Mesendoderm (in vitro differentiated cells): Measurements from ENCODE around the gene CARNS1.
"Not testable (repeated sequence)": the region's sequence is repeated elsewhere in the genome, so short reads cannot be mapped to it uniquely, and the experiment has no call there.

ENCODE experiments used
- DNase-seq: peaks from one replicate; pipeline ENCODE4 v3.0.0; 2013
- H2AK5ac ChIP-seq: 2 replicates; pipeline ENCODE4 v1.6.1; 2013; ENCODE audit warnings: low read length, inconsistent platforms
- H2BK120ac ChIP-seq: 2 replicates; pipeline ENCODE4 v1.6.1; 2013; ENCODE audit warnings: low read depth, mild to moderate bottlenecking, low read length, moderate library complexity, mixed read lengths
- H2BK15ac ChIP-seq: replicated peaks from 2 replicates; pipeline ENCODE4 v1.6.1; 2013; ENCODE audit warnings: low read depth, mild to moderate bottlenecking, moderate library complexity
- H2BK5ac ChIP-seq: 2 replicates; pipeline ENCODE4 v1.6.1; 2013; ENCODE audit warnings: low read length, inconsistent platforms
- H3K18ac ChIP-seq: 2 replicates; pipeline ENCODE4 v1.6.1; 2013; ENCODE audit warnings: mild to moderate bottlenecking, low read length, mixed read lengths
- H3K23ac ChIP-seq: one replicate; pipeline ENCODE4 v1.6.1; 2013; ENCODE audit warnings: low read length
- H3K27ac ChIP-seq: 2 replicates; pipeline ENCODE4 v1.5.1; 2013; ENCODE audit warnings: low read depth, mild to moderate bottlenecking, inconsistent platforms, low read length, moderate library complexity
- H3K27me3 ChIP-seq: 2 replicates; pipeline ENCODE4 v1.6.1; 2013; ENCODE audit warnings: low read length, control low read depth, mild to moderate bottlenecking, inconsistent platforms; ENCODE audit not compliant: insufficient read depth, poor library complexity
- H3K36me3 ChIP-seq: 2 replicates; pipeline ENCODE4 v1.6.1; 2013; ENCODE audit warnings: low read length, inconsistent platforms; ENCODE audit not compliant: control insufficient read depth, insufficient read depth
- H3K4ac ChIP-seq: one replicate; pipeline ENCODE4 v1.6.1; 2013; ENCODE audit warnings: low read depth, mild to moderate bottlenecking, low read length, moderate library complexity
- H3K4me1 ChIP-seq: 2 replicates; pipeline ENCODE4 v1.6.1; 2013; ENCODE audit warnings: low read depth, low read length, inconsistent platforms; ENCODE audit not compliant: control insufficient read depth
- H3K4me2 ChIP-seq: 2 replicates; pipeline ENCODE4 v1.6.1; 2013; ENCODE audit warnings: low read length
- H3K4me3 ChIP-seq: 2 replicates; pipeline ENCODE4 v1.5.1; 2013; ENCODE audit warnings: mild to moderate bottlenecking, low read length
- H3K56ac ChIP-seq: one replicate; pipeline ENCODE4 v1.6.1; 2013; ENCODE audit warnings: low read length
- H3K79me1 ChIP-seq: 2 replicates; pipeline ENCODE4 v1.6.1; 2013; ENCODE audit warnings: low read length, inconsistent platforms
- H3K79me2 ChIP-seq: 2 replicates; pipeline ENCODE4 v1.6.1; 2013; ENCODE audit warnings: mild to moderate bottlenecking, low read length; ENCODE audit not compliant: control insufficient read depth, insufficient read depth
- H3K9ac ChIP-seq: 2 replicates; pipeline ENCODE4 v1.6.1; 2013; ENCODE audit warnings: low read length, inconsistent platforms
- H4K5ac ChIP-seq: one replicate; pipeline ENCODE4 v1.6.1; 2013; ENCODE audit warnings: low read length
- H4K8ac ChIP-seq: one replicate; pipeline ENCODE4 v1.6.1; 2013; ENCODE audit warnings: low read depth, mild to moderate bottlenecking, control low read depth, low read length, moderate library complexity
- WGBS: extraction: QIAGEN DNeasy Blood & Tissue Kit; methylation state at CpG from one replicate; pipeline ENCODE4 v1.1.7; 2013; ENCODE audit warnings: low lambda C conversion rate, missing lambda C conversion rate; ENCODE audit not compliant: insufficient coverage; ENCODE audit errors: extremely low coverage; 5-methylcytosine and 5-hydroxymethylcytosine counted together

Gene CARNS1

DNA sequence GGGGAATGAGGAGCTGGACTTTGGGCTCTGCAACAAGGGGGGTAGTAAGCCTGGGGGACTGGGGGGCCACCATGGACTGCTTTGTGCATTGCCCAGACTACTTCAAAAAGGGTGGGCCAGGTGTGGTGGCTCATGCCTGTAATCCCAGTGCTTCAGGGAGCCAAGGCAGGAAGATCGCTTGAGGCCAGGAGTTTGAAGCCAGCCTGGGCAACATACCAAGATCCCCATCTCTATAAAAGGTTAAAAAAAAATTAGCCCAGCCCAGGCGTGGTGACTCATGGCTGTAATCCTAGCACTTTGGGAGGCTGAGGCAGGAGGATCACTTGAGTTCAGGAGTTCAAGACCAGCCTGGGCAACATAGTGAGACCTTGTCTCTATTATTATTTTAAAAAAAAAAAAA is 50.1 kb downstream of the CARNS1 start:
- not testable (repeated sequence) for H4K8ac ChIP-seq, H3K79me2 ChIP-seq, H3K79me1 ChIP-seq, H2BK120ac ChIP-seq, H3K36me3 ChIP-seq, H3K4me1 ChIP-seq, H3K27ac ChIP-seq, H3K4ac ChIP-seq, H3K18ac ChIP-seq, H2BK15ac ChIP-seq, DNase-seq, H2AK5ac ChIP-seq, H3K4me3 ChIP-seq, H2BK5ac ChIP-seq, H3K23ac ChIP-seq, H4K5ac ChIP-seq, H3K27me3 ChIP-seq
- Histone ChIP-seq H3K56ac (peak overlapping the region; percentile 99), H3K9ac (peak overlapping the region; percentile 91), H3K4me2 (peak overlapping the region; percentile 91)
- no CpG with 5 or more reads among the region's 2 CpGs for WGBS

DNA sequence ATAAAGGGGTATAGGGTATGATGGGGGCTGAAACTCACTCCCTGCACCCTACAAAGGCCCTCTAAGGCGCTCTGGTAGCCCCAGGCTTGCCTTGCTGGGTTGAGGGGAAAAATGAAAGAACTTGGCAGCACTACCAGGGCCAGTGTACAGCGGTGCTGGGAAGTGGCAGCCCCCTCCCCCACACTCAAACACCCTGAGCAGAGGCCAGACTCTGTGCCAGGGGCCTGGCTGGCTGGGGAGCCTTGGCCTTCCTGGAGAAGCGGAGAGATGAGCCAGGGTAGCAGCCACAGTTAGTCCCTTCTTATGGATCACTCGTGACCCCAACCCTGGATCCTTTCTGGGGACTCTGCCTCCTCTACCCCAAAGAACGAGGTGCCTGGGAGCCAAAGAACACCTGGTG is 50.9 kb downstream of the CARNS1 start:
- Histone ChIP-seq H3K4ac (no peak overlapping the region), H3K4me1 (peaks cover 3% of the 10 kb centered on the region), H4K5ac (no peak overlapping the region), H2BK120ac (no peak overlapping the region), H2BK5ac (no peak overlapping the region), H3K27ac (no peak overlapping the region), H3K4me3 (no peak overlapping the region), H3K36me3 (no peaks in the 10 kb centered on the region), H3K79me2 (no peaks in the 10 kb centered on the region), H3K23ac (no peak overlapping the region), H4K8ac (no peak overlapping the region), H3K79me1 (peaks cover 2% of the 10 kb centered on the region), H3K4me2 (no peak overlapping the region), H2AK5ac (no peak overlapping the region), H2BK15ac (no peak overlapping the region), H3K9ac (no peak overlapping the region), H3K56ac (no peak overlapping the region), H3K18ac (no peak overlapping the region), H3K27me3 (no peaks in the 10 kb centered on the region)
- no peak for DNase-seq
- no CpG with 5 or more reads among the region's 5 CpGs for WGBS

DNA sequence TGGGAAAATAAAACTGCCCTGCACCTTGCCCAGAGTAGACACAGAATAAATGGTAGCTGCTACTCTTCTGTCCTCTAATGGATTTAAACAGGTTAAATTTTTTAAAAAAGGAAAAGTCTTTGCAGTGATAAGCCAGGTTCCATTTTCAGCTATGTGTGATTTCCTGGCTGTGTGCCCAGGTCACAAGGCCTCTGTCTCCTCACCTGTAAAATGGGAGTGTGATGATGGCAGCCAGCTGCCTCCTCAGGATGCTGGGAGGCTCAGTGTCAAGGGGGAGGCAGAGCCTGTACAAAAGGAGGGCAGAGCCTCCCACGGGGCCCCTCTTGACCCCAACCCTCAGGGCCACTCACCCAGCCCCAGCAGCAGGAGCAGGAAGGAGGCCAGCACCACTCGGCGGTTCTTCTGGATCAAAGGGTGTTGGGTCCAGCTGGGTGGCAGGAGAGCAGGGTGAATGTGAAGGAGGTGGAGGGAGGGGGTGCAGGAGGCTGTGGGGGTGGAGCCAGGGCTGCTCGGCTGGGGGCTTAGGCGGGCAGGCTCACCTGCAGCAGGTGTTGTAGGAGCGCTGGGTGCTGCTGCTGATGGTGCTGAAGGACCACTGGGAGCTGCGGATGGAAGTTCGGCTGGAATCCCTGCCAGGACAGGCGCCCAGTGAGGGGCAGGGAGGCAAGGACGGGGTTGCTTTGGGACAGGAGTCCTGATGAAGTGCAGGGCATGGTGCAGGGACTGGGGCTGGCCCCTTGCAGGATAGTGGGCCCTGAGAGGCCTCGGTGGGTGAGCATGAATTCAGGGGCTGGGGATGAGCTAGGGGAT is 51.7 kb downstream of the CARNS1 start:
- Histone ChIP-seq H4K5ac (no peak overlapping the region), H3K9ac (no peak overlapping the region), H3K4me2 (no peak overlapping the region), H3K79me2 (no peaks in the 10 kb centered on the region), H4K8ac (no peak overlapping the region), H3K18ac (no peak overlapping the region), H2BK5ac (no peak overlapping the region), H3K36me3 (no peaks in the 10 kb centered on the region), H2BK120ac (no peak overlapping the region), H3K4me3 (no peak overlapping the region), H3K56ac (peak overlapping the region; percentile 25), H3K27me3 (no peaks in the 10 kb centered on the region), H3K27ac (no peak overlapping the region), H3K4me1 (peaks cover 3% of the 10 kb centered on the region), H2BK15ac (no peak overlapping the region), H3K4ac (no peak overlapping the region), H2AK5ac (no peak overlapping the region), H3K79me1 (peaks cover 2% of the 10 kb centered on the region), H3K23ac (no peak overlapping the region)
- DNase-seq: no peak
- no CpG with 5 or more reads among the region's 11 CpGs for WGBS

DNA sequence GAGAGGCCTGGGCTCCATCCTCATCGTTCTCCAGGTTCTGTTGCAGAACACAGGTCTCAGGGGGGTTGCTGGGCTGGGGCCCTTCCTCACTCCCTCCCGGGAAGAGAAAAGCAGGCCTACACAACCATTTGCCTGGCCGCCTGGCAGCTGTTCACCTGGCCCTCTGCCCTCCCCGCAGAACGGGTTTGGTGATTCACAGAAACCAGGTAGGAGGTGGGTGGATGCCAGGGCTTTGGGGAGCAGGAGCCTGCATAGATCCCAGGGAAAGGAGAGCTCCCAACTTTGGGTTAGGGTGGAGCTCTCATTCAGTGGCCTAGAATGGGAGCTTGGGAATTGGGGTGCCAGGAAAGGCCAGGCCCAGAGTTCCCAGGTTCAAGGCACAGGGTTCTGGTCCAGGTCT is 52.6 kb downstream of the CARNS1 start:
- WGBS: no CpG with 5 or more reads among the region's 5 CpGs

DNA sequence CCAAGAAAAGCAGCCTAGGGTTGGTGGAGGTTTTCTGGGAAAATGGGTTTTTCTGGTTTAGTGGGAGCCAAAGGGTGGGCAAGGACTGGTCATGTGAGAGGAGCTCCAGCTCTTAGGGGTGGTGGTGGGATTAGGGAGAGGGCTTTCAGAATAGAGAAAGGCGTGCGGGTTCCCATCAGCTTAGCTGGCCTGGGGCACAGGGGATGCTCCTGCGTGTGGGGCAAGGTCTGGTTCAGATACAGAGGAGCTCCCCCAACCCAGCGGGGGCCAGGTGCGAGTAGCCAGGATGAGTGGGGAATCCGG is 52.9 kb downstream of the CARNS1 start:
- Histone ChIP-seq H2BK5ac (no peak overlapping the region), H3K4me1 (peaks cover 3% of the 10 kb centered on the region), H3K36me3 (no peaks in the 10 kb centered on the region), H3K79me2 (no peaks in the 10 kb centered on the region), H3K79me1 (peaks cover 2% of the 10 kb centered on the region), H3K18ac (peak overlapping the region; percentile 77), H2AK5ac (peak overlapping the region; percentile 24), H4K5ac (no peak overlapping the region), H3K27ac (no peak overlapping the region), H4K8ac (no peak overlapping the region), H3K27me3 (no peaks in the 10 kb centered on the region), H2BK15ac (no peak overlapping the region), H3K4me2 (peak overlapping the region; percentile 92), H2BK120ac (peak overlapping the region; percentile 5), H3K56ac (peak overlapping the region; percentile 96), H3K4ac (peak overlapping the region; percentile 92), H3K23ac (no peak overlapping the region), H3K9ac (peak overlapping the region; percentile 91), H3K4me3 (peak overlapping the region; percentile 83)
- no peak for DNase-seq
- WGBS: no CpG with 5 or more reads among the region's 6 CpGs

More for the DNA sequence above, 52.6 kb downstream of the CARNS1 start:
- Histone ChIP-seq H3K27ac (no peak overlapping the region), H3K4me1 (peaks cover 3% of the 10 kb centered on the region), H2BK5ac (no peak overlapping the region), H3K4me2 (peak overlapping the region; percentile 92), H2BK120ac (peak overlapping the region; percentile 5), H3K79me1 (peaks cover 2% of the 10 kb centered on the region), H3K4me3 (no peak overlapping the region), H3K27me3 (no peaks in the 10 kb centered on the region), H4K8ac (no peak overlapping the region), H4K5ac (no peak overlapping the region), H3K79me2 (no peaks in the 10 kb centered on the region), H3K9ac (peak overlapping the region; percentile 91), H3K4ac (no peak overlapping the region), H2AK5ac (no peak overlapping the region), H3K36me3 (no peaks in the 10 kb centered on the region), H3K56ac (peak overlapping the region; percentile 96), H3K23ac (peak overlapping the region; percentile 66), H2BK15ac (no peak overlapping the region), H3K18ac (no peak overlapping the region)
- no peak for DNase-seq
